ENCODE data around the gene VSTM5.
"Not testable (repeated sequence)": the region's sequence is repeated elsewhere in the genome, so short reads cannot be mapped to it uniquely, and the experiment has no call there.

The VSTM5 gene, protein sequence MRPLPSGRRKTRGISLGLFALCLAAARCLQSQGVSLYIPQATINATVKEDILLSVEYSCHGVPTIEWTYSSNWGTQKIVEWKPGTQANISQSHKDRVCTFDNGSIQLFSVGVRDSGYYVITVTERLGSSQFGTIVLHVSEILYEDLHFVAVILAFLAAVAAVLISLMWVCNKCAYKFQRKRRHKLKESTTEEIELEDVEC

DNA sequence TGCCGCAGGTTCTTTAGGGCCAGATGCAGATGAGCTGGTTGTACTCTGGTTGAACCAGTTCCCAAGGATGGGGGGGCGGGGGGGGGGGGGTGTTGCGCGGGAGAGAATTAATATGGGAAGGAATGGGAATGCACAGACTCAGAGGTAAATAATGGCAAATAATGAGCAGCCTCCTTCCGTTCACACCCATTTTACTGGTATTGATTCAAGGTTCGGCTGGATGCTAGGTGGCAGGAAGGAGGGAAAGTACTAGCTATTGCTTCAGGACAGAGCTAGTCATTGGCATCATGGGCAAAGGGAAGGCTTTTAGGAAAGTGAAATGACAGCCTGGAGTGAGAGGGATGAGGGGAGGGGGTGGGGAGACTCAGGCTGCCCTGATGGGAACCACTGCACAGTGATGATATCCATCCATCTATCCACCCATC, at the start of gene VSTM5:
TSS of gene VSTM5 (minus strand) at position 25 of the 425 bp plus-strand sequence. CDS start 116 bp downstream, outside the sequence.
- DNase-seq (ENCODE audit: low spot score): no peak

DNA sequence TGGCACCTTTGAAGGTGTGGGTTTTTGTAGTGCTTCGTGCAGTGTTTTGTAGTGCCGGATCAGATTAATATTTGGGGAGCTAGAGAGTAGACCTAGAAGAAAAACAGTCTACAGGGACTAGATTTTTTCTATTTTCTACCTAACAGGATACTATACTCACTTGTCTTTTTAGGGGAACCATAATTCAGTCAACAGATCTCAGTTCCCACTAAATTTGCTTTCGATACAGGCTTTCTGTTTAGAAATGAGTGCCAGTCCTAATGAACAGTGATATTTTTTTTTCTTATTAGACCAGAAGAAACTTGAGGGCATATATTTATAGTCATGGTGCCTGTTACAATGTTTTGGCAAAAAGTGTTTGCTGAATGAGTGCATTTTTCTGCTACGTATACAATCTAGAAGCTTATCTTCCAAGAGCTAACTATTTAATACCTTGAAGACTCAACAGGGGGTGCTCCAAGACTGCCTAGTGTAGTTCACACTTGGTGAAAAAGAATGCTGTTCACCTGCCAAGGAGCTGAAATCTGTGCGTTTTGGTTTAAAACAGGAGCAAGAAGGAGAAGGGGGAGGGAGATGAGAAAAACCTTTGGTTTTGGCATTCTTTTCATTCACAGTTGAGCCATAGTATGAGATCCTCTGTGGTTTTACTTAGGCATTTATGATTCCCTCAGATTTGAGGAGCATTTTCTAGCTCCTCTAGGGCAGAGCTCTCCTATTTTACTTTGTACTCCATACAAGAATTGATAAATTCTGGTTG, 44.9 kb upstream of the VSTM5 start:
- peak; percentile 42 for DNase-seq (ENCODE audit: low spot score)

DNA sequence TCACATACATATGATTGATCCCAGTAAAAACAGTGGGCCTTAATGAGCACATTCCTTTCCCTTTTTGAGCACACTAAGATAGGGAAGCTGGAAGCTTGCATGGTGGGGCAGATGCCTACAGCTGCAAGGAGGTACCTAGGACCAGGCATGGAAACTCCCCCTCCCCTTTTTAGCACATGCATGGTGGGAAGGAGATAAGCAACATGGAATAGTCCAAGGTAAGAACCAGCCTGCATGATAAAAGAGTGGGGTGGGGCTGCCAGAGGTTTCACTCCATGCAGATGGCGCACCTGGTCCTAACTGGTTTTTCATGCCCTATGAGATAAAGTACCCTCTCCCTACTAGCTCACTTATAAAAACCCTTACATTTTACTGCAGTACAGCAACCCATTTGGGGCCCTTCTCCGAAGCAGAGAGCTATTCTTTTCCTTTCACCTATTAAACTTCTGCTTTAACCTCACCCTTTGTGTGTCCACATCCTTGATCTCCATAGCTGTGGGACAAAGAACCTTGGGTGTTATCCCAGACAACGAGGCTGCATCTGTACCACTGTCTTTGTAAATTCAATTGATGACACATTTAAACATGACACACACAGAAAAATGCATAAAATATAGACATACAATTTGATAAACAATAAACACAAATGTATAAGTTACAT, 40.1 kb upstream of the VSTM5 start:
- DNase-seq (ENCODE audit: low spot score): no peak

DNA sequence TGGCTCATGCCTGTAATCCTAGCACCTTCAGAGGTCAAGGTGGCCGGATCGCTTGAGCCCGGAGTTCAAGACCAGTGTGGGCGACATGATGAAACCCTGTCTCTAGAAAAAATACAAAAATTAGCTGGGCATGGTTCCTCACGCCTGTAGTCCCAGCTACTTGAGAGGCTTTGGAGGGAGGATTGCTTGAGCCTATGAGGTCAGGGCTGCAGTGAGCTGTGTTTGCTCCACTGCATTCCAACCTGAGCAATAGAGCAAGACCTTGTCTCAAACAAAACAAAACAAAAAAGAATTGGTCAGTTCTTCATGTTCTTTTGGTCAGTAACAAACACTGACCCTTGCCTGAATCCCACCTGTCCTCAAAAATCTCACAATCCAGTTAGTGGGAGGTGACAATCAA, 36.7 kb upstream of the VSTM5 start:
- DNase-seq (ENCODE audit: low spot score): no peak

DNA sequence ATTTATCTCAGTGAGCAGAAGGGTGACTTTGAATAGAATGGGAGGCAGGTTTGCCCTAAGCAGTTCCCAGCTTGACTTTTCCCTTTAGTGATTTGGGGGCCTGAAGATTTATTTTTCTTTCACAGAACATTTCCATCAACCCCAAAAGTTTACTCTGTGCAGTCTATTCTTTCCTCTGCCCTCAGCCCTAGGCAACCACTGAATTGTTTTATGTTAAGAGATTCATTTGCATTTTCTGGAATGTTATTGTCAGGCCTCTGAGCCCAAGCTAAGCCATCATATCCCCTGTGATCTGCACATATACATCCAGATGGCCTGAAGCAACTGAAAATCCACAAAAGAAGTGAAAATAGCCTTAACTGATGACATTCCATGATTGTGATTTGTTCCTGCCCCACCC, 28.7 kb upstream of the VSTM5 start:
- not testable (repeated sequence) for DNase-seq (ENCODE audit: low spot score)

DNA sequence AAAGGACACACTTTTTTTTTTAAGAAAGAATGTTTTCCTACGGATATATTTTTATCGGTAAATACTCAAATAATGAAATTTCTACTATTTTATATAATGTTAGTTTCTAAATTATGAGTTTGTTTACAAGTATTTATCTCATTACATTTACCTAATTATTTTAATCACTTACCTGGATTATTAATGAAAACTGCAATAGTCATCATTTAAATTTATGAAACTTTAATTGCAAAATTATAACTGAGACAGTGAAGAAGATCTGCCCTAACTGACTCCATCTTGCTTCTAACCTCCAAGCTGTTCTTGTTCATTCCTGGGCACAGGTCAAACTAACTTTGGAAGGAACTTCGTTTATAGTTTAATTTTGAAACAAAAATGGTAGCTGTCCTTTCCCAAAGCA, 25.2 kb upstream of the VSTM5 start:
- DNase-seq (ENCODE audit: low spot score): no peak

DNA sequence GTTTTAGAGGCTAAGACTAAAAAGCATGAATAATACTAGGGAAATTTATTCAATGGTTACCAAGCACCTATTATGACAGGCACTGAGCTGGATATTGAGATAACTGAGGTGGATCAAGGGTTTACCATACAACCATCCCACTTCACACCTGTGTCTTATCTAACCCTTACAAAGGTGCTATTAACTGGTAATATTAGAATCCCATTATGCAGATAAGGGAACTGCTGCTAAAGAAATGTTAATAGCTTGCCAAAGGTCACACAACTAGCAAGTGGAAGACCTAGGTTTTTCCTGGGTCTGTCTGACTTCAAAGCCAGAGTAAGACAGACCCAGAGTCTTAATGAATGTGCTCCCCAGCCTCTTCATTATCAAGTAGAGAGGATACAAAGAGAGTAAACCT, 21.1 kb upstream of the VSTM5 start:
- no peak for DNase-seq (ENCODE audit: low spot score)

DNA sequence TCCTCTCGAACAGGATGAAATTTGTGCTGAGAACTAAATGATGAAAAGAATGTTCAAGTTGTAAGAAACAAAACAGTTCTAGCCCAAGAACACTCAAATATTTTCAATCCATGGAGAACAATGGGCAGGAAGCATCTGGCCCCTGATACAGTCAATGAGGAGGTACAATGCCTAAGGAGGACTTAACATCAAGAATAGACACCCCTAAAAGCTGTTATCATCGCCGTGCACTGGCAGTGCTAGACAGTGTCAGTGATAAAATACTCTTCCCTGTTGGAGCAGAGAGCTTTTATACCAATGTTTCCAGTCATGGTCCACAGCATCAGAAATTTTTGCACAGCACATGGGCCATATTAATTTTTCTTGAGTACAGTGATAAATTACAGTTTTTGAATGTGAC, 20.2 kb upstream of the VSTM5 start:
- DNase-seq (ENCODE audit: low spot score): no peak

DNA sequence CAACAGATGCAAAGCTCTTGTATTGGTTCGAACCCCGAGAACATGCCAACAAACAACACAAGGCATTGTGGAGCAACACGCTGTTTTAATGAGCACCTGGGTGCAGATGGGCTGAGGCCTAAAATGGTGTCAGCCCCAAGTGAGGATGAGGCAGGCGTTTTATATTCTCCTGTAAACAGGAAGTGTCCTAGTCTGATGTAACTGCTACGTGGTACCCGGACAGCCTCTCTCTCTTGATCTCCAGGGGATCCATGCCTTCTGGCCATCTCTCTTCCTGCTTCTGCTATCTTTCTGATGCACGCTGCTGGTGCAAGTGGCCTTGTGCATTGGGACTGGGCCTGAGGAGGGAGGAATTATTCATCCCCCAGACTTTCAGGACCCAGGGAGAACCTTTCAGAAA, 19.4 kb upstream of the VSTM5 start:
- no peak for DNase-seq (ENCODE audit: low spot score)

DNA sequence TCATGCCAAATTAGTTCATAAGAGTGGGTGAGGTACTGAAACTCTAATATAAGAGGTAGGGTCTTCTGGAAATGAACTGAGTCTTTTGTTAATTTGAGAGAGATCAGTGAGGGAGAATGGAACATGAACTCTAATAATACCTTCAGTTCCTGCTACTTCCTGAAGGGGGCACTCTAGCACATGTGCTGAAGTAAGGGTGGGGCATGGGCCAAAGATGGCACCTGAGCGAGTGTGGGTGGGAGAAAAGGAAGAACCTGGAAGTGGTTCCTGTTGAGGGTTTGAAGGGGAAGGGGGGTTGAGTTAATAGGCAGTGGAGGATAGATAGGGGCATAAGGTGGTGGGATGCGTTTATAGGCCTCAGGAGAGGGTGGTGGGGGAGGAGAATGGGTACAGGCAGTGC, 18.0 kb upstream of the VSTM5 start:
- not testable (repeated sequence) for DNase-seq (ENCODE audit: low spot score)

DNA sequence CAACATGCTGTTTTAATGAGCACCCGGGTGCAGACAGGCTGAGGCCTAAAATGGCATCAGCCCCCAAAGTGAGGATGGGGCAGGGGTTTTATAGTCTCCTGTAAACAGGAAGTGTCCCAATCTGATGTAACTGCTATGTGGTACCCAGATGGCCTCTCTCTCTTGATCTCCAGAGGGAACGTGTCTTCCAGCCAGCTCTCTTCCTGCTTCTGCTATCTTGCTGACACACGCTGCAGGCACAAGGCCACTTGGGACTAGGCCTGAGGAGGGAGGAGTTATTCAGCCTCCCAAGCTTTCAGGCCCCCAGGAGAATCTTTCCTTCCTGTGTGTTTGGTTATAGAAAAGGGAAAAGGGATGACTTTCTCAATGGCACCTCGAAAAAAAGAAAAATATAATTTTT, 11.4 kb upstream of the VSTM5 start:
- no peak for DNase-seq (ENCODE audit: low spot score)

DNA sequence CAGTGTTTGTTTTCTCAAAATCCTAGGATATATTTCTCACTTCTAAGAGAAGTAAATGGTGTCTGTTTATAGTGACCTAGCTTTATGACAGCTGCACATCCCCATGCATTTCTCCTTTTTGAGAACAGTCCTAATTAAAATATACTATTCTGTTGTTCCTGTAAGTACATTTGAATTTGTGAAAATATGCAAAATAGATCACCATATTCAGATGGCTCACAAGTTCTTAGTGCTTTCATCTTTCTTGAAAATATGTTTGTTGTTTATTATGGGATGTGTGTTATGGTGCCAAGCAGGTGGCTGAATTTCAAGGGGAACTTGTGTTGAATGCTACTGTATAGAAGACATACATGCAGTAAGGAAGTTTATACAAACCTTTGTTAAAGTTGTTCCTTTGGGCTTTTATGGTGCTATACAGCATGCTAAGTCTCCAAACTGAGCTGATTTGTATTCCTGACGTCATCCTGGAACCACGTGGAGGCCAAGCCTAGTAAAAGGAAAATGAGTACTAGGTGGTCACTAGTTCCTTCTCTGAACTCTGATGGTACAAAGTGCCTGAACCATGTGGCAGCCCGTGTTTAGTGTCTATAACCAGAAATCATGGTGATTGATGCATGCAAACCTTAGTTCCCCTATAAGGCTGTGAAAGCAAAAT, 7.8 kb upstream of the VSTM5 start:
- no peak for DNase-seq (ENCODE audit: low spot score)

DNA sequence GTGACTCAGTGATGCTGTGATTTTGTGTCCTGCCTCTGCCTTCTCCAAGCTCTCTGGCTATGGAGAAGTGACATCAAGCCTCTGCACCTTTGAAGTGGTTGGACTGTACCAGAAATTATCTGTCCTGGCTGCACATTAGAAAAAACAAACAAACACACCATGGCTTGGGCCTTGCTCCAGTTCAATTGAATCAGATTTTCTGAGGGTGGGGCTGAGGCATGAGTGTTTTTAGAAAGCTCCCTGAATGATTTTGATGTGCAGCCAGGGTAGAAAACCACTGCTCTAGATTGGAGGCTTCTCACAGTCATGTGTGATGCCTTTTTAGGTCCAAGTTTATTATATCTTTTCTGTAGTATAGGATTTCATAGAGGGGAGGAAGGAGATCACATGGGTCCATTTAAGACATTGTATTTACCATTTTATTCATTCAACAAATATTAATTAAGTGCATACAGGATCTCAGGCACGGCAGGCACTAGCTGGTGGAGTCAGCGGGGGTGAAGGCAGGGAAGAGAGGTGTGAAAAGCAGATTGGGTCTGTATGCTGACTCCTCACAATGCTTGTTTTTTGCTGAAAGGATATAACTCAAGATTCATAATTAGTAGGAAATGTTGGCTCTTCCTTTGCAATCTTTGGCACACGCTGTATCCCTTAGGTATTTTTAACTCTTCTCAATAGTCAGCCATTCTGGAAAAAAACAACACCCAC, 7.1 kb upstream of the VSTM5 start:
- no peak for DNase-seq (ENCODE audit: low spot score)

DNA sequence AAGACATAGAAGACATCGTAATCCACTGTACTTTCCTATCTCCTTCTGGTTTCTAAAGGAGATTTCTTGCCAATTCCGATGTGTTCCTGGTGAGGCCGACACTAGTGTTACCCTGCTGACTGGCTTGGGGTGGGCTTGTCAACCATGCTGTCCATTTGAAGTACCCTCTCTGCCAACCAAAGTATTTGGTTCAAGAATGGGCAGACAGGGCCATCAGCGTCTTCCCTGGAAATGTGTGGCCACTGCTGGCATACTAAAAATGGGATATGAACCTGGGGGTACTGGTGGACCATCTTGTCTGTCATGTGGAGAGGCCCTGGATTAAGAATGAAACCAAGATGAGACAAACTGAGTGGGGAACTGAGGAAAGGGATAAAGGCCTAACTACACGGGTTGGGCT, 1.8 kb upstream of the VSTM5 start:
- no peak for DNase-seq (ENCODE audit: low spot score)

DNA sequence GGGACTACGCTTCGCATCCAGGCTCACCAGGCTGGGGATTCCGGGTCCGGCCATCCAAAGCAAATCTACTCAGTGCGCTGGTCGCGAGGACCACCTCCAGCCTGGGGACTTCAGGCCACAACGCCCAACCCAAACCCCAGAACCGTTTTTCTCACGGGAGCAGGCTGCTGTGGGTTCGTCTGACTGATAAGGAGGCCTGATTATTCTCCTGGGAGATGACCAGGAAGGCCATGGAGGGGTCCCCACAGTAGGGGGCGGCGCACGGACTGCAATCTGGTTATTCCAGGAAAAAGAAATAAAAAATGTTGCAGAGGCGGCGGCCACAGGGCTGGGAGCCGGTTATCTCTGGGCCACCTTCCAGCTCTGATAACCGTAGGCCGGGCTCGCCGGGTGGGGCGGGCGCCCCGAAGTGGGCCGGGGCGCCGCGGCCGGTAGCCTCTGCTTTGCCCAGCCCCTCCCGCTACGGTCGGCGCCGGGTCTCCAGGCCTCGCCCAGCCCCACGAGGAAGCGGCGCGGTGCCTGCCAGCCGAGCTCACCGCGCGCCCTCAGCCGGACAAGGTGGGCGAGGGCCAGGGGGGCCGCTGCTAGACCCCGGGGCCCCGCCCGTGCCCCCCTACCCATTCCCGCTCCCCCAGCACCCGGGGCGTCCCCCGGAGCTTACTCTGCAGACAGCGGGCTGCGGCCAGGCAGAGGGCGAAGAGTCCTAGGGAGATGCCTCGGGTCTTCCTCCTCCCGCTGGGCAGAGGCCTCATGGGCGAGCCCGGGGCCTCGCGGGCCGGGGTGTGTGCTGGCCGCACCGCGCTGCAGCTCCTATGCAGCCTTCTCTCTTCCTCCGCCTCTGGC, 446 bp downstream of the VSTM5 start:
- no peak for DNase-seq (ENCODE audit: low spot score)

DNA sequence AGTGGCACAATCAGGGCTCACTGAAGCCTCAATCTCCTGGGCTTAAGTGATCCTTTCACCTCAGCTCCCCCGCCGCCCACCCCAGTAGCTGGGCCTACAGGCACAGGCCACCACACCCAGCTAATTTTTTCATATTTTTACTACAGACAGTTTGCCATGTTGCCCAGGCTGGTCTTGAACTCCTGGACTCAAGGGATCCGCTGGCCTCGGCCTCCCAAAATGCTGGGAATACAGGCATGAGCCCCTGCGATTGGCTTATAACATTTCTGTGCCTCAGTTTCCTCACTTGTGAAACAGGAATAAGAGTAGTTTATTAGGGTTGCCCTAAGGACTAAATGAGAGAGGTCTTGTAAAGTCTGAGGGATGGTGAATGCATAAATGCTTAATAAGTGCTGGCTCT, 1.2 kb downstream of the VSTM5 start:
- DNase-seq (ENCODE audit: low spot score): no peak

DNA sequence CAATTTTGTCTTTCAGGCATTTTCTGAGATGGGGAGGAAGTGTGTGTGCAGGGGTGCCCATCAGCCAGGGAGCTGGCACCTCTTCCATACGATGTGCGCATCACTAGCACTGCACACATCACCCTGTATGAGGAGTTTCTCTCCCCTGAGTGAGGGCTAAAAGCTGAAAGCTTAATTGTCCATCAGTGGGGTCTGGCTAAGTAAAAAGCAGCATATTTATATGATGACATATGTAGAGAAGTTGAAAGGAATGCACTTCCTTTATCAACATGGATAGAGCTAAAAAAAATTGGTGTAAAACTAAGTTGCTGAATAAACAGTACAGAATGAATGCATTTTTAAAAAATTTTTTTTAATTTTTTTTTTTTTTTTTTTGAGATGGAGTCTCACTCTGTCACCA, 4.0 kb downstream of the VSTM5 start:
- no peak for DNase-seq (ENCODE audit: low spot score)

DNA sequence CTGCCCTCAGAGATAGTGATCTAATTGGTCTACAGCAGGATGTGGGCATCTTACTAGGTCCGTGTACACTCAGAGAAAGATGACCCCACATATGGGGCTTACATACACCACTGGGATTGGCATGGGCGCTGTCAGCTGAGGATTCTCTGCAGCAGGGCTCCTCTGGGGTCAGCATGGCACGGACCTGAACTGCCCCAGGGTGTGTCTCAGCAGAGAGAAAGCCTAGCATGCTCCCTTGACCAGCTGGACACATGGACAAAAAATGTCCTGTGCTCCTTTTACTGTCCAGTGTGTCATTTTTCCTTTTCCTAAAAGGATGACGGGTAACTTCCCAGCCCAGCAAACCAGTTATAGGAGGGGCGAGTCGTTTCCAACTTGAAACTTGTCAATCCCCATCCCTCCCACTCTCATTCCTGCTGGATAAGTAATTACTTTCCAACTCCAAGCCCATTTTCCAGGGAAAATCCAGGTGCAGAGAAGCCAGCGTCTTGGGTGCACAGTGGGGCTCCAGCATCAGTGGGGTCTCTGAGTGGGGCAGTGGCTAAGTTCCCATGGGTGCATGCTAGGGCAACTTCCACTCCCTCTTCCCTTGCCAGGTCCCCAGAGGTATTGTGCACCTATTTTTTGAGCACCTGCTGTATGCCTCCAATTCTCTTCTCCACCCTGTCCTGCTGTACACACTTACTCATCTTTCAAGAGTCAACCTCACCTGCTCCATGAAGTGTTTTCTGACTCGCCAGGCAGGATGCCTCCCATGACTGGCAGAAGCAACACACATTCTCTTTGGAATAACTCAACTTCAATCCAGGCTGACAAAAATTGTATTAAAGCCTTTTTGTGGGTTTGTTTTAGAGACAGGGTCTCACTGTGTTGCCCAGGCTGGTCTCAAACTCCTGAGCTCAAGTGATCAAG, 5.0 kb downstream of the VSTM5 start:
- no peak for DNase-seq (ENCODE audit: low spot score)

DNA sequence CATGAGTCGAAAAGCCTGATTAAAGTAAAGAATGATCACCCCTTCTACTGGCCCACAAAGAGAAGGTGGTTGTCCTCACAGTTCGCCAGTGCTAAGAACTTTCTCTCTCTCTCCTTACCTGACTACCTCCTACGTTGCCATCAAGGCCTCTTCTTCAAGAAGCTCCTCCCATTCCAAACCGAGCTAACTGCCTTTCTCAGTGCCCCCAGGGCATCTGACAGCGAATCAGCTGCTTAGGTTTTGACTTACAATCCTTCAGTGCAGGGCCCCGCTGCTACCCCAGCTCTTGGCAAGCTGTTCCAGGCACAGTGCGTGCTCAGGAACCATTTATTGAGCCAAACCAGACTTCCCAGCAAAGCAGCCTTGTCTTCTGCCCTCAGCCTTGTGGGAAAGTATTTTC, 5.8 kb downstream of the VSTM5 start:
- DNase-seq (ENCODE audit: low spot score): no peak

DNA sequence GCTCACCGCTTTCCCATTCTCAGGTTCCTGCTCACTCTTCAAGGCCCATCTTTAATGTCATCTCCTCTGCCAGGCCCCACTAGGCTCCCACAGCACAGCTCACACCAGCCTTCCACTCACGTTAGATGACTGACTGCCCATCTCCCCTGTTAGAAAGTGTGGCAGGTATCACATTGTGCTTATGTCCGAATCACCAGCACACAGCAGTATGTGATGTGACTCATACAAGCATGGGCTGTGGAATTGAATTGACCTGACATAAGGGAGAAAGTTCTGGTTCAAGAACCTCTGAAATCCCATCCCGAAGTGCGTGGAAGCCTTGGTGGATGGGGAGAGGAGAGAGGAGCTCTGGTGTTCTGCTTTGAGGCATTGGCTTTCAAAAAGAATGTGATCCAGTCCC, 6.5 kb downstream of the VSTM5 start:
- no peak for DNase-seq (ENCODE audit: low spot score)
